OCI-LY7 (cell line): ENCODE results near the gene F11. TPM values are rescaled to one million over a fixed set of nuclear protein-coding genes. Genes with fewer than 3 reads are reported as not detected.
"Not testable (repeated sequence)": the region's sequence is repeated elsewhere in the genome, so short reads cannot be mapped to it uniquely, and the experiment has no call there.

Source experiments
- BruUV-seq: library from RNA; stranded (reverse); fragments of 400-500 nt; replicated peaks from 2 replicates; lab custom pipeline; 2021; lab: Mats Ljungman, UMichigan
- CTCF ChIA-PET: fragments of 300-600 bp; sonication (Branson Sonifier 250); formaldehyde crosslinking; loops from one replicate; lab custom pipeline; 2022; ENCODE audit warnings: antibody characterized with exemption; ENCODE audit not compliant: unreplicated experiment; lab: Charles Lee
- POLR2A ChIA-PET: fragments of 300-600 bp; sonication (Branson Sonifier 250); formaldehyde crosslinking; loops from one replicate; lab custom pipeline; 2022; ENCODE audit warnings: antibody characterized with exemption; lab: Charles Lee
- DNase-seq: peaks from one replicate; pipeline ENCODE4 v3.0.0-alpha.2; 2015; ENCODE audit warnings: low spot score
- H2AFZ ChIP-seq: fragments of 200-600 bp; sonication (generic), shearing (Covaris generic); 2 replicates; pipeline ENCODE4 v1.6.1; 2014; ENCODE audit warnings: mild to moderate bottlenecking, antibody characterized with exemption, low read length, moderate library complexity
- H3K27ac ChIP-seq: fragments of 200-600 bp; sonication (generic); 2 replicates; pipeline ENCODE4 v1.5.1; 2014; ENCODE audit warnings: mixed run types, low read depth, mild to moderate bottlenecking, moderate library complexity, low read length, inconsistent platforms; ENCODE audit not compliant: poor library complexity, severe bottlenecking
- H3K36me3 ChIP-seq: fragments of 200-600 bp; sonication (generic); 2 replicates; pipeline ENCODE4 v1.6.1; 2014; ENCODE audit warnings: mild to moderate bottlenecking, antibody characterized with exemption, low read length, moderate library complexity, mixed read lengths; ENCODE audit not compliant: insufficient read depth
- H3K4me1 ChIP-seq: fragments of 200-600 bp; sonication (generic); 2 replicates; pipeline ENCODE4 v1.5.1; 2014; ENCODE audit warnings: mild to moderate bottlenecking, low read length; ENCODE audit not compliant: insufficient read depth, poor library complexity, severe bottlenecking
- H3K4me2 ChIP-seq: fragments of 200-600 bp; sonication (generic); 2 replicates; pipeline ENCODE4 v1.6.1; 2014; ENCODE audit warnings: mild to moderate bottlenecking, low read length
- H3K4me3 ChIP-seq: fragments of 200-600 bp; sonication (generic); 2 replicates; pipeline ENCODE4 v1.5.1; 2014; ENCODE audit warnings: mild to moderate bottlenecking, low read depth, low read length; ENCODE audit not compliant: poor library complexity, severe bottlenecking
- H3K79me2 ChIP-seq: fragments of 200-600 bp; sonication (generic); 2 replicates; pipeline ENCODE4 v1.6.1; 2016; ENCODE audit warnings: low read depth, mild to moderate bottlenecking, low read length, moderate library complexity, mixed read lengths; ENCODE audit not compliant: insufficient read depth
- H3K9me2 ChIP-seq: fragments of 200-600 bp; sonication (generic); 2 replicates; pipeline ENCODE4 v1.6.1; 2016; ENCODE audit warnings: mild to moderate bottlenecking, low read length, mixed read lengths; ENCODE audit not compliant: insufficient read depth
- H3K9me3 ChIP-seq: fragments of 200-600 bp; sonication (generic); 2 replicates; pipeline ENCODE4 v1.6.1; 2014; ENCODE audit warnings: mild to moderate bottlenecking, mixed run types, low read length, mixed read lengths
- H4K20me1 ChIP-seq: fragments of 200-600 bp; sonication (generic); 2 replicates; pipeline ENCODE4 v1.6.1; 2014; ENCODE audit warnings: mild to moderate bottlenecking, antibody characterized with exemption, low read length, moderate library complexity, mixed read lengths; ENCODE audit not compliant: insufficient read depth
- CTCF ChIP-seq: fragments of 200-600 bp; sonication (generic); conservative IDR thresholded peaks from 2 replicates; pipeline ENCODE4 v1.5.1; 2014; ENCODE audit warnings: mild to moderate bottlenecking, antibody characterized with exemption, low read length, moderate library complexity, mixed read lengths
- EZH2phosphoT487 ChIP-seq: fragments of 200-600 bp; sonication (generic); IDR thresholded peaks from 2 replicates; pipeline ENCODE4 v1.6.1; 2018; ENCODE audit warnings: low read depth, borderline replicate concordance, mild to moderate bottlenecking, mixed run types, antibody characterized with exemption, low read length, moderate library complexity, mixed read lengths
- intact Hi-C: fragments of 100-400 bp; cut with micrococcal nuclease; formaldehyde crosslinking; loops from one replicate; pipeline ENCODE4 v1.10.0; 2022; ENCODE audit not compliant: unreplicated experiment
- total RNA-seq, 2 experiments: library from RNA; depleted of rRNA in 1 of 2; stranded (reverse); fragments of >200 nt in 1 of 2; shearing (Covaris generic) in 1 of 2; gene quantifications; 2 replicates each; pipeline ENCODE4 v1.2.3, GENCODE V29; 2014 to 2022

F11 gene
- total RNA-seq, 2 experiments from 2014 or later = not detected

- CTCF ChIA-PET = no interaction called here
- BruUV-seq = no TSS peak
- no peak for DNase-seq
- Histone ChIP-seq H3K4me2 (no peak overlapping the region), H3K36me3 (no peaks in the 10 kb centered on the region), H3K4me1 (no peaks in the 10 kb centered on the region), H4K20me1 (no peaks in the 10 kb centered on the region), H3K79me2 (no peaks in the 10 kb centered on the region), H3K4me3 (no peak overlapping the region), H3K9me3 (no peaks in the 10 kb centered on the region), H3K27ac (no peak overlapping the region), H3K9me2 (no peaks in the 10 kb centered on the region), H2AFZ (no peak overlapping the region)
- POLR2A ChIA-PET = no interaction called here
- TF ChIP-seq EZH2phosphoT487 (no peak), CTCF (no peak)
- intact Hi-C loops = no loop called here
These were observed 21.2 kb upstream of the F11 start for GRCh38 chr4:186244835-186245234.

- H3K36me3 ChIP-seq, POLR2A ChIA-PET, intact Hi-C loops, CTCF ChIA-PET, H3K9me3 ChIP-seq, H3K4me1 ChIP-seq, H3K4me3 ChIP-seq, H3K27ac ChIP-seq, H4K20me1 ChIP-seq, H3K4me2 ChIP-seq, H2AFZ ChIP-seq, DNase-seq, H3K79me2 ChIP-seq, H3K9me2 ChIP-seq, BruUV-seq: not testable (repeated sequence)
These were observed 18.8 kb upstream of the F11 start for GRCh38 chr4:186247062-186247752.

GRCh38 chr4:186248643-186249042 is 17.3 kb upstream of the F11 start:
- CTCF ChIA-PET = no interaction called here
- no peaks in the 10 kb centered on the region for H3K79me2 ChIP-seq
- POLR2A ChIA-PET = no interaction called here

More at GRCh38 chr4:186248643-186249042, 17.3 kb upstream of the F11 start:
- DNase-seq = no peak
- Histone ChIP-seq H3K4me2 (no peak overlapping the region), H2AFZ (no peak overlapping the region), H3K9me3 (no peaks in the 10 kb centered on the region), H3K36me3 (no peaks in the 10 kb centered on the region), H3K4me3 (no peak overlapping the region), H3K9me2 (no peaks in the 10 kb centered on the region), H4K20me1 (no peaks in the 10 kb centered on the region), H3K4me1 (no peaks in the 10 kb centered on the region), H3K27ac (no peak overlapping the region)
- BruUV-seq = no TSS peak
- intact Hi-C loops = no loop called here
- TF ChIP-seq EZH2phosphoT487 = no peak
- no peak for TF ChIP-seq CTCF
